HepG2 (cell line): ENCODE measurements around the gene PRR30. TPM values are rescaled to one million over a fixed set of nuclear protein-coding genes. Genes with fewer than 3 reads are reported as not detected.

Experiments used
- ATAC-seq: fragments of 200-7000 bp; cut with Tn5 transposase; 3 replicates; pipeline ENCODE4 v1.9.1; 2020; ENCODE audit warnings: mild to moderate bottlenecking, moderate library complexity
- BruUV-seq: library from RNA; stranded (reverse); fragments of 400-500 nt; replicated peaks from 2 replicates; lab custom pipeline; 2021; lab: Mats Ljungman, UMichigan
- CTCF ChIA-PET: fragments of 300-600 bp; formaldehyde crosslinking; extraction: SDS; loops from one replicate; lab custom pipeline; 2021; ENCODE audit warnings: low total read pairs, inconsistent platforms, low intra/inter-chr PET ratio; lab: Yijun Ruan, JAX
- POLR2A ChIA-PET: fragments of 350-600 bp; sonication (Branson Sonifier 250); formaldehyde crosslinking; loops from one replicate; lab custom pipeline; 2020; ENCODE audit warnings: antibody characterized with exemption, inconsistent platforms; lab: Yijun Ruan, JAX
- DNase-seq: peaks from one replicate; pipeline ENCODE4 v3.0.0-alpha.2; 2015; ENCODE audit warnings: low spot score
- FAIRE-seq: peaks from 3 replicates; lab custom pipeline; 2011; peaks lifted over from hg19 to GRCh38; lab: Jason Lieb, UNC
- H2AFZ ChIP-seq: one replicate; pipeline ENCODE4 v1.6.1; 2011; ENCODE audit warnings: low read length, inconsistent platforms
- H3K27ac ChIP-seq: fragments of 300-600 bp; 3 replicates; pipeline ENCODE4 v1.8.0; 2011; ENCODE audit warnings: mixed run types, mild to moderate bottlenecking, mixed read lengths, low read length, inconsistent platforms; ENCODE audit not compliant: insufficient read depth; ENCODE audit errors: extremely low read length
- H3K27me3 ChIP-seq, 2 experiments: fragments of 200-600 bp in 1 of 2; 2 replicates in 1 of 2; 3 replicates in 1 of 2; pipeline versions ENCODE4 v1.6.0 to v1.8.0; 2011; ENCODE audit warnings: low read length in 2 of 2, mild to moderate bottlenecking in 2 of 2, moderate library complexity in 2 of 2, inconsistent platforms in 1 of 2; ENCODE audit not compliant: insufficient read depth in 2 of 2, control insufficient read depth in 1 of 2
- H3K36me3 ChIP-seq, 2 experiments: fragments of 200-600 bp in 1 of 2; replicated peaks in 1 of 2; 2 replicates in 1 of 2; 3 replicates in 1 of 2; pipeline versions ENCODE4 v1.5.1 to v1.8.0; 2011; ENCODE audit warnings: low read length in 2 of 2, inconsistent platforms in 1 of 2; ENCODE audit not compliant: insufficient read depth in 2 of 2, control insufficient read depth in 1 of 2
- H3K4me1 ChIP-seq: 2 replicates; pipeline ENCODE4 v1.5.1; 2012; ENCODE audit warnings: low read length, inconsistent platforms; ENCODE audit not compliant: insufficient read depth
- H3K4me2 ChIP-seq: 2 replicates; pipeline ENCODE4 v1.6.0; 2011; ENCODE audit warnings: low read depth, low read length, inconsistent platforms
- H3K4me3 ChIP-seq, 3 experiments: fragments of 200-600 bp in 1 of 3; sonication (generic), shearing (Covaris generic) in 1 of 3; replicated peaks in 1 of 3; 2 replicates each; pipeline ENCODE4 v1.5.1; 2011 to 2016; ENCODE audit warnings: low read length in 3 of 3, inconsistent platforms in 2 of 3, low read depth in 2 of 3, mild to moderate bottlenecking in 2 of 3, control low read depth in 1 of 3, mixed read lengths in 1 of 3; ENCODE audit not compliant: insufficient read depth in 1 of 3
- H3K79me2 ChIP-seq: one replicate; pipeline ENCODE4 v1.6.1; 2011; ENCODE audit warnings: low read length, inconsistent platforms; ENCODE audit not compliant: insufficient read depth
- H3K9ac ChIP-seq: 2 replicates; pipeline ENCODE4 v1.6.0; 2011; ENCODE audit warnings: mild to moderate bottlenecking, low read depth, low read length, inconsistent platforms; ENCODE audit not compliant: insufficient read depth
- H3K9me3 ChIP-seq: 2 replicates; pipeline ENCODE4 v1.5.1; 2012; ENCODE audit warnings: mild to moderate bottlenecking, low read length
- H4K20me1 ChIP-seq: 2 replicates; pipeline ENCODE4 v1.6.0; 2011; ENCODE audit warnings: inconsistent platforms, mild to moderate bottlenecking, low read length, moderate library complexity; ENCODE audit not compliant: insufficient read depth
- AKAP8 ChIP-seq: sonication (generic); formaldehyde crosslinking; IDR thresholded peaks from 2 replicates; pipeline ENCODE4 v1.5.1; 2020; ENCODE audit warnings: mild to moderate bottlenecking, missing genetic modification reagents
- BRCA1 ChIP-seq: sonication (generic); formaldehyde crosslinking; IDR thresholded peaks from 2 replicates; pipeline ENCODE4 v1.4.0; 2020; ENCODE audit warnings: missing genetic modification reagents
- CBFB ChIP-seq: sonication (generic); formaldehyde crosslinking; IDR thresholded peaks from 2 replicates; pipeline ENCODE4 v1.4.0; 2020; ENCODE audit warnings: missing genetic modification reagents
- CCAR2 ChIP-seq: fragments of 200-400 bp; formaldehyde crosslinking; optimal IDR thresholded peaks from 2 replicates; pipeline ENCODE3; 2018; ENCODE audit warnings: low read depth, mild to moderate bottlenecking, low read length, moderate library complexity
- CCDC6 ChIP-seq: sonication (generic); formaldehyde crosslinking; IDR thresholded peaks from 2 replicates; pipeline ENCODE4 v1.8.1; 2022; ENCODE audit warnings: mild to moderate bottlenecking, missing genetic modification reagents, moderate library complexity
- FIP1L1 ChIP-seq: fragments of 200-400 bp; formaldehyde crosslinking; IDR thresholded peaks from 2 replicates; pipeline ENCODE4 v1.6.1; 2018; ENCODE audit warnings: low read depth, mild to moderate bottlenecking, low read length, moderate library complexity, borderline replicate concordance; ENCODE audit not compliant: insufficient read depth
- FLYWCH1 ChIP-seq: sonication (generic); formaldehyde crosslinking; IDR thresholded peaks from 2 replicates; pipeline ENCODE4 v1.8.1; 2023; ENCODE audit warnings: mild to moderate bottlenecking, missing genetic modification reagents
- FOSL2 ChIP-seq: sonication (generic); formaldehyde crosslinking; IDR thresholded peaks from 2 replicates; pipeline ENCODE4 v1.4.0; 2020; ENCODE audit warnings: missing genetic modification reagents
- GFI1 ChIP-seq: sonication (generic); formaldehyde crosslinking; IDR thresholded peaks from 2 replicates; pipeline ENCODE4 v1.5.0; 2020; ENCODE audit warnings: missing genetic modification reagents, mild to moderate bottlenecking, borderline replicate concordance
- HNRNPK ChIP-seq: fragments of 200-400 bp; formaldehyde crosslinking; IDR thresholded peaks from 2 replicates; pipeline ENCODE4 v1.6.1; 2018; ENCODE audit warnings: low read length, low read depth, moderate library complexity, mild to moderate bottlenecking; ENCODE audit not compliant: poor library complexity, severe bottlenecking
- KDM6A ChIP-seq: IDR thresholded peaks from 2 replicates; pipeline ENCODE4 v1.6.1; 2016; ENCODE audit warnings: low read depth
- MLLT10 ChIP-seq: sonication (generic); formaldehyde crosslinking; IDR thresholded peaks from 2 replicates; pipeline ENCODE4 v1.4.0; 2020; ENCODE audit warnings: missing genetic modification reagents
- POLR2A ChIP-seq, 2 experiments: IDR thresholded peaks; 2 replicates each; pipeline ENCODE4 v1.6.1; 2011; ENCODE audit warnings: low read depth in 2 of 2, low read length in 2 of 2, mild to moderate bottlenecking in 1 of 2, moderate library complexity in 1 of 2; ENCODE audit not compliant: insufficient read depth in 1 of 2
- PPARG ChIP-seq: conservative IDR thresholded peaks from 2 replicates; pipeline ENCODE4 v1.6.1; 2016; ENCODE audit warnings: missing biosample characterization, missing genetic modification reagents
- ZBTB1 ChIP-seq: sonication (generic); formaldehyde crosslinking; IDR thresholded peaks from 2 replicates; pipeline ENCODE4 v1.4.0; 2020; ENCODE audit warnings: missing genetic modification reagents, borderline replicate concordance
- ZFP90 ChIP-seq: sonication (generic); formaldehyde crosslinking; IDR thresholded peaks from 2 replicates; pipeline ENCODE4 v1.8.0; 2022; ENCODE audit warnings: missing genetic modification reagents, mild to moderate bottlenecking, inconsistent platforms, borderline replicate concordance
- ZMAT3 ChIP-seq: sonication (generic); formaldehyde crosslinking; conservative IDR thresholded peaks from 2 replicates; pipeline ENCODE4 v1.7.0; 2021; ENCODE audit warnings: missing genetic modification reagents
- ZNF460 ChIP-seq: sonication (generic); formaldehyde crosslinking; IDR thresholded peaks from 2 replicates; pipeline ENCODE4 v1.5.1; 2020; ENCODE audit warnings: missing genetic modification reagents, mild to moderate bottlenecking, borderline replicate concordance
- WGBS: methylation state at CpG from one replicate; pipeline ENCODE4 v1.1.6; 2017; ENCODE audit warnings: low lambda C conversion rate; 5-methylcytosine and 5-hydroxymethylcytosine counted together
- in situ Hi-C: cut with HindIII; loops from 2 replicates; pipeline ENCODE4 v1.10.0; 2017; ENCODE audit warnings: low pct_unique_long_range_greater_than_20kb; ENCODE audit not compliant: extremely low pct_ligation_motif_present
- intact Hi-C: fragments of 100-400 bp; cut with micrococcal nuclease; formaldehyde crosslinking; loops from one replicate; pipeline ENCODE4 v1.10.0; 2022; ENCODE audit not compliant: unreplicated experiment
- polyA plus RNA-seq, 8 experiments: library from polyadenylated mRNA; depleted of rRNA in 3 of 8; stranded (reverse) in 7 of 8; unstranded in 1 of 8; fragments of >200 nt; fragmentation: Illumina TruSeq in 4 of 8; extraction: Trizol in 4 of 8; gene quantifications; 2 replicates each; pipeline versions ENCODE4 v1.2.1 to v1.2.3, GENCODE V29; 2011 to 2016; ENCODE audit warnings: low read depth in 4 of 8, missing spikeins in 1 of 8, mixed read lengths in 1 of 8; ENCODE audit not compliant: insufficient read depth in 1 of 8
- total RNA-seq, 5 experiments: library from RNA; depleted of rRNA; stranded (reverse); fragments of >200 nt; fragmentation: Illumina TruSeq; extraction: Trizol; gene quantifications; 2 replicates each; pipeline ENCODE4 v1.2.3, GENCODE V29; 2016; ENCODE audit warnings: low read depth in 1 of 5
- TF ChIP-seq, protein P1 (sequence below): sonication (generic); formaldehyde crosslinking; IDR thresholded peaks from 2 replicates; pipeline ENCODE4 v1.4.0; 2020; ENCODE audit warnings: missing genetic modification reagents
- TF ChIP-seq, protein P2 (sequence below): sonication (generic); formaldehyde crosslinking; IDR thresholded peaks from 2 replicates; pipeline ENCODE4 v1.4.0; 2020; ENCODE audit warnings: missing genetic modification reagents, borderline replicate concordance

PRR30 gene
- total and polyA plus RNA-seq, 2 of the 13 experiments (the other 11 are each of a cell fraction or from before 2014, with no cell fraction given), result not detected

DNA sequence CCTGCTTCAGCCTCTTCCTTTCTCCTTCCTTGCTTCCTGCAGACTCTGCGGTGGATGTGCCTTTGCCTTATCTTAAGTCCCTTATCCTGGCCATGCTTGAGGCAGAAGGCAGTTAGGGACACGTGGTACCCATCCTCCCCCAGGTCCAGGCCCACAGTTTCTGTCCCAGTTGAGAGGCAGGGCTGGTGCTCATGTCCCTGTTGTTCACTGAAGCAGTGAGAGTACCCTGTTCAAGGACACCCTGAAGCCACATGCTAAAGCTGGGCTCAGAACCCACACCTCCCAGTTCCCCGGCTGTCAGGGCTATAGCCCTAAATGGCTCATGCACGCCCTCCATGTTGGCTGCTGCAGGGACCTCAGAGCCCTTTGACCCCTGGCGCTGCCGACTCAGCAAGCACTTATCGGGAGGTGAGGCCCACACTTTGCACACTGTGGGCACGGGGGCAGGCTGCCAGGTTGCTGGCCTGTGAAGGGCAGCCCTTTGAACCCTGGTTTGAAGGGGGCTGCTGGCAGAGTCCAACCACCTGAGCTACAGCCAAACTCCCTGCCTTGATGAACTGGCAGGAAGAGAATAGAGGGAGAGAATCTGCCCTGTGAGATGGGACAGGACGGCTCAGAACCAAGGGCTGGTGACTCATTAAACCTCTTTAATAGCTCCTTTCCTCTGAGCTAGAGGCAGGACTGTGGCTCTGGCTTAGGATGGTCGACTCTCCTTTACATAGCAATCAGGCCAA, 46.3 kb downstream of the PRR30 start:
- H3K27me3 ChIP-seq, result no peaks in the 10 kb centered on the region
- peak overlapping the region; percentile 23 to 59 (median 24) for H3K4me3 ChIP-seq
- 9% methylated on average over 6 of the region's 10 CpGs for WGBS
- peaks cover 52% of the 10 kb centered on the region for H3K79me2 ChIP-seq
- FAIRE-seq (peak; percentile 86), DNase-seq (peak; percentile 81), ATAC-seq (peak; percentile 60)
- peaks cover 4 to 24% of the 10 kb centered on the region in 2 experiments for H3K36me3 ChIP-seq
- peak overlapping the region; percentile 96 for H3K4me2 ChIP-seq
- peak overlapping the region; percentile 97 for H3K27ac ChIP-seq
- in situ Hi-C loops (no loop called here), intact Hi-C loops (loop anchor here (5.0 kb wide), 1 partner anchor 306 kb away; the partner anchor contains the start of gene CENPA)
- ChIA-PET CTCF (no interaction called here), POLR2A (interaction anchor here (1.1 to 4.8 kb wide), 23 partner anchors 9 to 261 kb away, joined by 3 to 61 read pairs (median 6); partner anchors contain the start of genes ABHD1, AGBL5, ATRAID and CGREF1)
- BruUV-seq, result no TSS peak
- no peak overlapping the region for H2AFZ ChIP-seq
- no peaks in the 10 kb centered on the region for H4K20me1 ChIP-seq
- H3K4me1 ChIP-seq, result peaks cover 92% of the 10 kb centered on the region
- H3K9me3 ChIP-seq, result no peaks in the 10 kb centered on the region
- H3K9ac ChIP-seq, result peak overlapping the region; percentile 79
- TF ChIP-seq GFI1 (peak; percentile 57; the same call in 1 of the 2 replicates), FOSL2 (CRISPR knock-in tag) (peak; percentile 74), CCAR2 (no peak), ZBTB1 (CRISPR knock-in tag) (no peak), CCDC6 (CRISPR knock-in tag) (peak; percentile 66; the same call in 1 of the 2 replicates), ZNF460 (CRISPR knock-in tag) (no peak), MLLT10 (CRISPR knock-in tag) (no peak), BRCA1 (CRISPR knock-in tag) (no peak), KDM6A (CRISPR knock-in tag) (peak; percentile 94), POLR2A (IDR thresholded peaks at IDR 0.05; ENCODE audit: insufficient read depth in 1 of 2, low read depth in 2 of 2, low read length in 2 of 2) (peak in 1 of 2 experiments; percentile 13; a peak in 1 of 4 replicates), AKAP8 (CRISPR knock-in tag) (0 out of 2 replicates have a peak, but pooled peaks have one; percentile 69), FIP1L1 (no peak), ZFP90 (peak; percentile 78), ZMAT3 (CRISPR knock-in tag) (peak; percentile 49; the same call in 1 of the 2 replicates), PPARG (CRISPR knock-in tag) (peak; percentile 46), FLYWCH1 (CRISPR knock-in tag) (no peak), CBFB (CRISPR knock-in tag) (peak; percentile 74), HNRNPK (no peak)
- TF ChIP-seq, protein P1, sequence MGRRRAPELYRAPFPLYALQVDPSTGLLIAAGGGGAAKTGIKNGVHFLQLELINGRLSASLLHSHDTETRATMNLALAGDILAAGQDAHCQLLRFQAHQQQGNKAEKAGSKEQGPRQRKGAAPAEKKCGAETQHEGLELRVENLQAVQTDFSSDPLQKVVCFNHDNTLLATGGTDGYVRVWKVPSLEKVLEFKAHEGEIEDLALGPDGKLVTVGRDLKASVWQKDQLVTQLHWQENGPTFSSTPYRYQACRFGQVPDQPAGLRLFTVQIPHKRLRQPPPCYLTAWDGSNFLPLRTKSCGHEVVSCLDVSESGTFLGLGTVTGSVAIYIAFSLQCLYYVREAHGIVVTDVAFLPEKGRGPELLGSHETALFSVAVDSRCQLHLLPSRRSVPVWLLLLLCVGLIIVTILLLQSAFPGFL (CRISPR knock-in tag), result no peak
- TF ChIP-seq, protein P2, sequence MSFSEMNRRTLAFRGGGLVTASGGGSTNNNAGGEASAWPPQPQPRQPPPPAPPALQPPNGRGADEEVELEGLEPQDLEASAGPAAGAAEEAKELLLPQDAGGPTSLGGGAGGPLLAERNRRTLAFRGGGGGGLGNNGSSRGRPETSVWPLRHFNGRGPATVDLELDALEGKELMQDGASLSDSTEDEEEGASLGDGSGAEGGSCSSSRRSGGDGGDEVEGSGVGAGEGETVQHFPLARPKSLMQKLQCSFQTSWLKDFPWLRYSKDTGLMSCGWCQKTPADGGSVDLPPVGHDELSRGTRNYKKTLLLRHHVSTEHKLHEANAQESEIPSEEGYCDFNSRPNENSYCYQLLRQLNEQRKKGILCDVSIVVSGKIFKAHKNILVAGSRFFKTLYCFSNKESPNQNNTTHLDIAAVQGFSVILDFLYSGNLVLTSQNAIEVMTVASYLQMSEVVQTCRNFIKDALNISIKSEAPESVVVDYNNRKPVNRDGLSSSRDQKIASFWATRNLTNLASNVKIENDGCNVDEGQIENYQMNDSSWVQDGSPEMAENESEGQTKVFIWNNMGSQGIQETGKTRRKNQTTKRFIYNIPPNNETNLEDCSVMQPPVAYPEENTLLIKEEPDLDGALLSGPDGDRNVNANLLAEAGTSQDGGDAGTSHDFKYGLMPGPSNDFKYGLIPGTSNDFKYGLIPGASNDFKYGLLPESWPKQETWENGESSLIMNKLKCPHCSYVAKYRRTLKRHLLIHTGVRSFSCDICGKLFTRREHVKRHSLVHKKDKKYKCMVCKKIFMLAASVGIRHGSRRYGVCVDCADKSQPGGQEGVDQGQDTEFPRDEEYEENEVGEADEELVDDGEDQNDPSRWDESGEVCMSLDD (CRISPR knock-in tag), result peak; percentile 83; the same call in 1 of the 2 replicates
